HG02678 (cell line): Measurements from ENCODE around the gene RFX2.
"Not testable (repeated sequence)": the region's sequence is repeated elsewhere in the genome, so short reads cannot be mapped to it uniquely, and the experiment has no call there.

ENCODE experiments used
- ATAC-seq: cut with Tn5 transposase; IDR thresholded peaks from one replicate; pipeline ENCODE4 v1.9.1; 2021; ENCODE audit warnings: mild to moderate bottlenecking, moderate library complexity; ENCODE audit not compliant: unreplicated experiment

The RFX2 gene

DNA sequence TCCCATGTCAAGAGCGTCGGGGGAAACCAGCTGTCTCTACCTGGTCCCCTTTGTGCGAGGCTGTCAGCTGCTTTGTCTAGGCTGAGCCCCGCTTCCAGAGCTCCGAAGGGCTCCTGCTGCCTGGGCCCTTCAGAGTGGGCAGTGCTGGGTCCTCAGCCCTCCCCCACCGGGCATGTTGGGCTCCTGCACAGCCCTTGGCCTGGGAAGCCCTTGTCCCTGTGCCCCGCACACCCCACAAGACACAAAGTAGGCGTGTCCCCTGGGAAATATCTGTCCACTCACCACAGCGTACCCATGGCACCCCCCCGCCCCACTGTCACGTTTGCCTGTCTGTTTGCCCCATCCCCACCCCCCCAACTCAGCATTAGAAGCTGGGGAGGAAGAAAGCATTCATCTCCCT, 92.7 kb downstream of the RFX2 start:
- no peak for ATAC-seq

DNA sequence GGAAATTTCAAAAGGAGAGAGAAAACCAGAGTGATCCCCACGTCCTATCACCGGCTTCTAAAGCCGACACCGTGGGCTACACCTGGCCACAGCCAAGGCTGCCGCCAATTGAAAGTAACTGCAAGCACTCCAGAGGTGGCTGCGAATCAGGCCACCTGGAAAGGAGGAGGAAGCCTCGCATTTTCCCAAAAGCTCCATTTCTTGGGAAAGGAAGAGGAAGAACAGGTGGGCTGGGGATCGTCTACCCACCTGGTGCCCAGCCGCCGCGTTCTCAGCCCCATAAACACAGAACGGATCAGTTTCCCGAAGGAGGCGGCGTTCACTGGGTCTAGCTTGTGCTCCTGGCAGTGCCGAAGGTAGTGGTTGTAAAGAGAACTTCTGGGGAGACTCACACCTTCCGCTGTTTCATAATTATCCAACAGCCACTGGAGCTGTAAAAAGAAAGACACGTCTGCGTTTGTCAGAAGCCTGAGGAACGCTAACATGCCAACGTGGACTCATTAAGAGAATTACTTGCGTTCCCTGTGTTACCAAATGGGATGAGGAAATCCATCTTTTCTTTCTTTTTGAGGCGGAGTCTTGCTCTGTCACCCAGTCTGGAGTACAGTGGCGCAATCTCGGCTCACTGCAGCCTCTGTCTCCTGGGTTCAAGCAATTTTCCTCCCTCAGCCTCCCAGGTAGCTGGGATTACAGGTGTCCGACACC, 94.3 kb downstream of the RFX2 start:
- ATAC-seq = no peak

DNA sequence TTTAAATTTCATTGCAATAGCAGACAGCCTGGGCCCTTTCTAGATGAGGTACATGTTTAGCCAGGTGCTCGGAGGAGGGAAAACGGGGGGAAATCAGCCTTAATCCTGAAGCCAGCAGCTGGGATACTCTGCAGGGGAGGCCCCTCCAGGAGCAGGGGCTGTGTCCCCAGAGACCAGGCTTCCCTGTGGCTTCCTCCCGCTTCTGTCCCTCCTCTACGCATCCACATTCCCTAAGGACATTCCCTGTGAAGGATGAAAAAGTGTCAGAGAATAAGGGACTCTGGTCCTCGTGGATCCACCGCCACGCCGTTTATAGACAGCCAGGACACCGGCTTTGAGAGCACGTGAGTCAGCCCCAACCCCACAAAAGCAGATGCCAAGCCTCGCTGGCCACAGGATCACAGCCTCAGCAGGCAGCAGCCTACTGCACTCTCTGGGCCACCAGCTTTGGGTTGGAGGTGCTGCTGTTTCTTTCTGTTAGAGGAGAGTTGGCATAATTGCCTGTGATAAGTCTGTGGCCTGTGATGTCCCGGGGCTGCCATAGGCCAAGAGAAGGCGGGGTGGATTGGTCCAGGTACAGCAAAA, 95.7 kb downstream of the RFX2 start:
- ATAC-seq = no peak

- ATAC-seq = no peak
These were observed 97.7 kb downstream of the RFX2 start for GRCh38 chr19:6012426-6013170.

GRCh38 chr19:6011794-6012193, 98.5 kb downstream of the RFX2 start:
- no peak for ATAC-seq

- ATAC-seq = no peak
These were observed 99.1 kb downstream of the RFX2 start for GRCh38 chr19:6011206-6011605.

DNA sequence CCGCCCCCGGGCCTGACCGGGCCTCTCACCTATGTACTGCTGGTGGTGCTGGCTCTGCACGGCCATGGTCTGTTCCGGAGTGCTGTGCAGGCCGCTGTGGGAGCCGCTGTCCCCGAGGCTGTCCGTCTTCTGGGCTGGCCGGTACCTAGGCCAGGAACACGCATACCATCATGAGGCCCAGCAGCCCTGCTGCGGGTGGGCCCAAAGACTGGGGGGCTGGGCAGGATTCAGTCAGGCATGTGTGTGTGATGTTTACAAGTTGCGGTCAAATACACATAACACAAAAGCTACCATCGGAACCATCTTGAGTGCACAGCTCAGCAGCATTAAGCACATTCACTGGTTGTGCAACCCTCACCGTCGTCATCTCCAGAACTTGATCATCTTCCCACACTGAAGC, 100.2 kb downstream of the RFX2 start:
- ATAC-seq = no peak

- ATAC-seq = no peak
These were observed 102.4 kb downstream of the RFX2 start for GRCh38 chr19:6007866-6008265.

GRCh38 chr19:6006896-6007295, 103.4 kb downstream of the RFX2 start:
- no peak for ATAC-seq

DNA sequence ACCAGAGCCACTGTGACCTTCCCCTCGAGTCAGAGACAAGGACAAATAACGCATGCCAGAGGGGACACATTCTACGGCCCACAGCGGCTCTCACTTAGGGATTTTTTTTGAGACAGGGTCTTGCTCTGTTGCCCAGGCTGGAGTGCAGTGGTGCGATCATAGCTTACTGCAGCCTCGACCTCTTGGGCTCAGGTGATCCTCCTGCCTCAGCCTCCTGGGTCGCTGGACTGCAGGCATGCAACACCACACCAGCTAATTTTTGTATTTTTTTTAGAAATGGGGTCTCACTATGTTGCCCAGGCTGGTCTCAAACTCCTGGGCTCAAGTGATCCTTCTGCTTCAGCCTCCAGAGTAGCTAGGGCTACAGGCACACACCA, 104.2 kb downstream of the RFX2 start:
- ATAC-seq = not testable (repeated sequence)

GRCh38 chr19:6005321-6006069, 104.8 kb downstream of the RFX2 start:
- ATAC-seq = no peak

DNA sequence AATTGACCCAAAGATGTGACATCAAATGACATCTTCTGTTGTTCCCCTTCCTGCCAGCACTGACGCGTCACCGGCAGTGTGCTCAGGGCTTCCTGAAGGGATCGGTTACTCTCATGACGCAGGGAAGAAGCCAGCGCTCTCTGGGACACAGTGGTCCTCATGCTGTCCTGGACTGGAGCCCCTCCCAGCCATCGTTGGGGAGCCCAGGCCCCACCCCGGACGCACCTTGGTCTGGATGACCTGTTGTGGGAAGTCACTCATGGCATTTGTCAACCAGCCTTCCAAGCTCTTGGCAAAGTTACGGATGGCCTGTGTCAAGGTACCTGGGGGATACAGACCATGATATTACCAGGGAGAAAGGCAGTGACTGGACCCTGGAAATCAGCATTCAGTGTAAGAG, 106.3 kb downstream of the RFX2 start:
- no peak for ATAC-seq

GRCh38 chr19:6002591-6002990, 107.7 kb downstream of the RFX2 start:
- no peak for ATAC-seq

DNA sequence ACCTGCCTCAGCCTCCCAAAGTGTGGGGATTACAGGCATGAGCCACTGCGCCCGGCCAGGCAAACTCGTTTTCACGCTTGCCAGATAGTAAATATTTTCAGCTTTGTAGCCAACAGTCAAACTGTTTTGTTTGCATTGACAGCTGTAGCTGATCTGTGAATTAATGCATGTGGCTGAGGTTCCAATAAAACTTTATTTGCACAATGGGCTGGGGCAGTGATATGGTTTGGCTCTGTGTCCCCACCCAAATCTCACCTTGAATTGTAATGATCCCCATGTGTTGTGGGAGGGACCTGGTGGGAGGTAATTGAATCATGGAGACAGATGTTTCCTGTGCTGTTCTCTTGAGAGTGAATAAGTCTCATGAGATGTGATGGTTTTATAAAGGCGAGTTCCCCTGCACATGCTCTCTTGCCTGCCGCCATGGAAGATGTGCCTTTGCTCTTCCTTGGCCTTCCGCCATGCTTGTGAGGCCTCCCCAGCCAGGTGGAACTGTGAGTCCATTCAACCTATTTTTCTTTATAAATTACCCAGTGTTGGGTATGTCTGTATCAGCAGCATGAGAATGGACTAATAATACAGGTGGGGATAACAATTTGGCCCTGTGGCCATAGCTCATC, 110.0 kb downstream of the RFX2 start:
- no peak for ATAC-seq

DNA sequence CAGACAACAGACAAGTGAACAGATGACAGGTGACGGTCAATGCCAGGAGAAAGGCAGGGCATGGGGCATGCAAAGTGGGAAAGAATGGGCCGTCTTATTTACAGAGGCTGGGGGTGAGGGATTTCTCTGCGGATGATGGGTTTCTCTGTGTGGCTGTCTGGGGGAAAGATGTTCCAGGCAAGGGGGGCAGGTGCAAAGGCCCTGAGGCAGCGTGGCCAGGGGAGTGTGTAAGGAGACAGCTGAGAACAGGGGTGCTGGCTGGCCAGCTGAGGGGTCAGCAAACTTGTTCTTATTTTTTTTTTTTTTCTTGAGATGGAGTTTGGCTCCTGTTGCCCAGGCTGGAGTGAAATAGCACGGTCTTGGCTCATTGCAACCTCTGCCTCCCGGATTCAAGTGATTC, 110.6 kb downstream of the RFX2 start:
- ATAC-seq = no peak

DNA sequence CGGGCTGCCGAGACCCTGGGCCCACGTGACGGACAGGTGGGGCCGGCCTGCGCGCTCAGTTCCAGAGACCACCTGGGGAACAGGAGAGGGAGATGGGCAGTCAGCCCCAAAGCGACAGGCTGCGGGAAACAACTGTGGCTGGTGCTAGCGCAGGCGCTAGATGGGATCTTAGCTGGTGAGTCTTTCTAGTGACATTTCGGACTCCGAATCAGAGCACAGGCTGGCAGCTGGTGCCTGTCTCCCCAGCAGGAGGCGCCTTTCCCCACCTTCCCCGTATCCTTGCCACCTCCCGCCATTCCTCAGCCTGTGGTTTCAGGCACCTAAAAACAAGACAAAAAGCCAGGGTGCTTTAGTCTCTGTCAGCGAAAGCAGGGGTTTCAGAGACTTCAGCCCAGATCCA, 112.9 kb downstream of the RFX2 start:
- no peak for ATAC-seq

- no peak for ATAC-seq
These were observed 113.5 kb downstream of the RFX2 start for GRCh38 chr19:5996623-5997320.

- ATAC-seq = no peak
These were observed 114.2 kb downstream of the RFX2 start for GRCh38 chr19:5996102-5996501.

GRCh38 chr19:5995606-5996005, 114.7 kb downstream of the RFX2 start:
- ATAC-seq = no peak

DNA sequence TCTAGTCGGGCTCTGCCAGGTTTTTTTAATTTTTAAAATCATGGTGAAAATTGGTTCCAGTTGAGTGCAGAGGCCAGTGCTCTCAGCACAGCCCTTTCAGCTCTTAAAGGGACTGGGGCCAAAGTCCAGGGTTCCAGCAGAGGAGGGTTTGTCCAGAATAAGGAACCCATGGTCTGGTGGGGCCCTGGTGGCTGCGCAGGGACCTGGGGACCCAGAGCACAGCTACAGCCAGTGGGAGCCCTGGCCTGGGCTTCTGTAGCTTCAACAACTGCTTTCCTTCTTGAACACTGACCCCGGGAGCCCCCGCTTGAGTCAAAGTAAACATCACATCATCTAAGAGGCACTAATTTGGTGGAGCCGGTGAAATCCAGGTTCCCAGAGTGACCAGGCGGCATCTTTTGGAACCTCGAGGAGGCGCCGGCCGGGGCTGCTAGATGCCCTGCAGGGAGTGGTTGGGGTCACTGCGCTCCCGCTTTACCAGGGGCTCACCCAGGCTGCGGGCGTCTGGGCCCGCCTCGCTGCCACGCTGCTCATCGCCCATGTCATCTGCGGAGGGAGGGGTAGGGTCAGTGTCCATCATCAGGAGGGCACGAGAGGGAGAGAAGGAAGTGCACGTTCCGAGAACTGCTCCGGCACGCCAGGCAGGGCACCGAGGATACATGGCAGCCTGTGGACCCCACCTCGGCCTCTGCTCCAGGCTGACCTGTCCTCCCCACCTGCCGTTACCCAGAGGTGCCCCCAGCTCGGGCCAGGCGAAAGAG, 115.7 kb downstream of the RFX2 start:
- no peak for ATAC-seq
